WI38 (cell line): ENCODE measurements around the gene CORO1C.

Experiments
- H3K4me3 ChIP-seq: 2 replicates; pipeline ENCODE4 v1.5.1; 2011; ENCODE audit warnings: low read depth, mild to moderate bottlenecking, control low read depth, low read length
- TF ChIP-seq, protein P1 (sequence below): IDR thresholded peaks from 2 replicates; pipeline ENCODE4 v1.5.1; 2012; ENCODE audit warnings: low read depth, mild to moderate bottlenecking, control low read depth, low read length

The CORO1C gene

DNA sequence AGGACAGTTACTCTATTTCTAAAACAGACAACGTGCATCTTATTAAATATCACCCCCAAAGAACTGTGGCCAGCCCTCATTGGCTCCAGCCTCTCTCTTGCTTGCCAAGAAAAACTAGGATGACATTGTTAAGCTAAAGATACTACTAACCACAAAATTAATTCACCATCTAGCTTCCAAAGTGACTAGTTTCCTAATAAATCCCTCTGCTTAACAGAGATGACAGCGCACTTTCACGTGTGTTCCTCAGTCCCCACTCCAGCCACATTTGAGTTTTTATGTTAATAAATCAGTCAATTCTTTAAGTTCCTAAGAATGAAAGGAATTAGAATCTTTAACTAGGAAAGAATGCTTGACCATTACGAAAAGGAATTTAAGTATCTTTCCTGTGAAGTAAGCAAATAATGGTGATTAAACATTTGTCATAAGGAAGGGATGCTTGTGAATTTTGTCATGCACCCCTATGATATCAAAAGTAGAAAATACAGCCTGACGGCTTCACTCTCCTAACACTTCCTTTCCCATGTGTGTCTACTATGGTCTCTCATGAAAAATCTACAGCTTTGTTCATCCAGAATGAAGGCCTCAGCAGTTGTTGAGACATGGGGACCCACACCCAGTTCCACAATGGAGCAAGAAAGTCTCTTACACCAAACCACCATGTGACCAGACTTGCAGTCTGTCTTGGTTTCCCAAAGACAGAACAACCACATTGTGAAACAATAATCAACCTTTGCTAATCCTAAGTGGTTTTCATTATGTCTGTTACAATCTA, 8.1 kb downstream of the CORO1C start:
- TF ChIP-seq, protein P1, sequence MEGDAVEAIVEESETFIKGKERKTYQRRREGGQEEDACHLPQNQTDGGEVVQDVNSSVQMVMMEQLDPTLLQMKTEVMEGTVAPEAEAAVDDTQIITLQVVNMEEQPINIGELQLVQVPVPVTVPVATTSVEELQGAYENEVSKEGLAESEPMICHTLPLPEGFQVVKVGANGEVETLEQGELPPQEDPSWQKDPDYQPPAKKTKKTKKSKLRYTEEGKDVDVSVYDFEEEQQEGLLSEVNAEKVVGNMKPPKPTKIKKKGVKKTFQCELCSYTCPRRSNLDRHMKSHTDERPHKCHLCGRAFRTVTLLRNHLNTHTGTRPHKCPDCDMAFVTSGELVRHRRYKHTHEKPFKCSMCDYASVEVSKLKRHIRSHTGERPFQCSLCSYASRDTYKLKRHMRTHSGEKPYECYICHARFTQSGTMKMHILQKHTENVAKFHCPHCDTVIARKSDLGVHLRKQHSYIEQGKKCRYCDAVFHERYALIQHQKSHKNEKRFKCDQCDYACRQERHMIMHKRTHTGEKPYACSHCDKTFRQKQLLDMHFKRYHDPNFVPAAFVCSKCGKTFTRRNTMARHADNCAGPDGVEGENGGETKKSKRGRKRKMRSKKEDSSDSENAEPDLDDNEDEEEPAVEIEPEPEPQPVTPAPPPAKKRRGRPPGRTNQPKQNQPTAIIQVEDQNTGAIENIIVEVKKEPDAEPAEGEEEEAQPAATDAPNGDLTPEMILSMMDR: no peak
- peak overlapping the region; percentile 36 for H3K4me3 ChIP-seq

DNA sequence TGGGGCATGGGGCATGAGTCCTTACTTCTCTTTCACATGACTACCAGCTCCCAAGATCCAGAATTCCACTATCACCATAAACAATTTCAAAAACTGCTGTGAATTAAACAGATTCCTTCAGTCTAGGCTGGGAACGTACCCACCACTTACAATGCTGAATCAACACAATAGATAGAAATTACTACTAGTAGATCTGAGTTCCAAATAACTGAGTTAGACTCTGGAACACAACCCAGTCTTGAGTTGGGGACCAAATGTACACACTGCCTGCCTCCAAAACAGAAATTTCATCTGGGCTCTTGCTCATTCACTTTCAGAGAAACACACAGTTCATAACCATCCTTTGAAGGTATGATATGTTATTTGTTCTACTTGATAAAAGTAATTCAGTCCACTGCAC, 8.9 kb downstream of the CORO1C start:
- TF ChIP-seq, protein P1: no peak
- H3K4me3 ChIP-seq: peak overlapping the region; percentile 36

DNA sequence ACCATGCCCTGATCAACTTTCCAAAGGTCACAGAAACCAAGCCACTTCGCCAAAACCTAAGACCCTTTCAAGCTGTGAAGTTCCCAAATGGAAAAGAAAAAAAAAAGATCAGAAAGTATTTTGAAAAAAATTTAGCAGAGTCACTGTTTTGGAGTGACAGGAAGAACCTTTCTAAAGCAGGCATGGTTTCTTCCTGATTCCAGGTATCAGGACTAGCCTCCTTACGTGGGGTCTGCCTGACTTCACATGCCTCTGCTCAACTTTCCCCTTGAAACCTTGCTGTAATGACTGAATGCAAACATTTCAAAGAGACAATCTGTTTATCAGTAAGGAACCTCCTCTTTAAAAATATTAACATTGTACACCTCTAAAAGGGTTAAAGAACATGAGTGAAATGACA, 9.5 kb downstream of the CORO1C start:
- TF ChIP-seq, protein P1: no peak
- H3K4me3 ChIP-seq: peak overlapping the region; percentile 36

DNA sequence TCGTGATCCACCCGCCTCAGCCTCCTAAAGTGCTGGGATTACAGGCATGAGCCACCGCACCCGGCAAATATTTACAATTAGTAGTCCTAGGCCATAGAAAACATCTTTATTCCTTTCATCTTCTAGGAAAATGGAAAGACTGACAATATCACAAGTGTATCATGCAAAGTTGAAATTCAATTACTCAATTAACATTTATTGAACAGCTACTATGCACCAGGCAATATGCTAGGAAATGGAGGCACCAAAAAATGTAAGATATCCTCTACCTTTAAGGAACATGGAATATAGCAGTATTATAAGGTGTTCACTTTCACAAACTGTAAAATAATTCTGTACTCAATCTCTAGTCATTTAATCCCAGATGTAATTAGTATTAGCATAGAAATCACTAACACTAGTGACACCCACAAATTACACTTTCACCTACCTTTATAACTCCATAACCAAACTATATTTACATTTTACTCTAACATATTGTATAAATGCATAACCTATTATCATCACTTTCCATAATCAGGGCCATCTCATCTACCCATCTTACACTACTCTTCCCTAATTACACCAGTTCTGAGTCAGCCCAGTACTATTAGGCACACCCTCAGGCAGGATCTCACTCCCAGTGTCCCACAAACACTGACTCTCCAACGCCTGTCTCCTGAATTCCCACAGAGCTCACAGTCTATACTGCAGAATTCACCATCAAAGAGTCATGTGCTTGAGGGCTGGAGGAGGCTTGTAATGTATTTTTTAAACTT, 10.4 kb downstream of the CORO1C start:
- no peak overlapping the region for H3K4me3 ChIP-seq
- TF ChIP-seq, protein P1: no peak

DNA sequence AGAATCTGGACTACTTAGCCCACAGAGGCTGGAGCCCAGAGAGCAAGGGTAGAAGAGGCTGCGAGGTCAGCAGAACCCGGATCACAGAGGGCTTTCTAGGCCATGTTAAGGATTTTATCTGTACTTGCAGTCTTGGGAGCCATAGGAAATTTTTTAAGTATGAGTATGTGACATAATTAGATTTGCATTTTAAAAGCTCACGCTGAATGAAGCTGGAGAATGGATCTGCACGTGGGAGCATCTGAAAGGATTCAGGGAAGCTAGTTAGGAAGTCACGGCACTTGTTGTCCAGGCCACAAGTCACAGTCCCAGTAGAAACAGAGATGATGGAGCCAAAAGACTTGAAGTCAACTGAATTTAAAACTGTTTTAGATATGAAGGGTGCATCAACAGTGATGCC, 14.1 kb downstream of the CORO1C start:
- H3K4me3 ChIP-seq: no peak overlapping the region
- TF ChIP-seq, protein P1: no peak

DNA sequence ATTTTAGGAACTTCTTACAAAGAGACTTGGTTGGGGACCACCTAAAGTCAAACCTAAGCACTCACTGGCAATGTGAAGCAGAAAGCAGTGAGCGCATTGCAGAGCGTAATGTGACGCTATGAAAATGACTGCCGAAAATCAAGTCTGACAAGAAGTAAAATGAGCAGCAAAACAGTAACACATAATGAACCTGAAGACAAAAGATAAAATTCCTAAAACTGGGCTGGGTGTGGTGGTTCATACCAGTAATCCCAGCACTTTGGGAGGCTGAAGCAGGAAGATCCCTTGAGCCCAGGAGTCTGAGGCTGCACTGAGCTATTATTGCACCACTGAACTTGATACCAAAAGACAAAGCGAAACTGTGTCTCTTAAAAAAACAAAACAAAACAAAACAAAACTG, 16.5 kb downstream of the CORO1C start:
- no peak overlapping the region for H3K4me3 ChIP-seq
- TF ChIP-seq, protein P1: no peak

DNA sequence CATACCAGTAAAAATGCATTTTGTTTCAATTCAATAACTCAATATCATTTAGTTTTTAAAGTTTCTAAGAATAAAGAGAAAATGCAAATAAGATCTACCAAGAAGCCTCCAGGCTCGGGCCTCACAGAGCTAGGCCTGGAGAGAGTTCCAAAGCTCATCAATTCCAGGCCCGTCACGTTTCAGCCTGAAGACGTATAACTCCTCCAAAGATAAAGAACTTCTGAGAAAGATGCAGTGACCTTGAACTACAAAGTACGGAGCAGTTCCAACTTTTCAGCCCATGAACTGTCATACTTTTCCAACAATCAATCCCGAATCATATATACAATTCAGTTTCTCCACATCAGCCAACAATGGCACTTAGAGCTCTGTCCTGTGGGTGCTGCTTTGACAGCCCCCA, 17.8 kb downstream of the CORO1C start:
- H3K4me3 ChIP-seq: no peak overlapping the region
- TF ChIP-seq, protein P1: no peak
